Embryonic facial prominence (tissue), 1 donor: ENCODE measurements around the gene RANBP17.
"Not testable (repeated sequence)": the region's sequence is repeated elsewhere in the genome, so short reads cannot be mapped to it uniquely, and the experiment has no call there.

Experiments used
- DNase-seq: peaks from one replicate; pipeline ENCODE4 v3.0.0-alpha.2; 2016; ENCODE audit errors: extremely low spot score

The RANBP17 gene

DNA sequence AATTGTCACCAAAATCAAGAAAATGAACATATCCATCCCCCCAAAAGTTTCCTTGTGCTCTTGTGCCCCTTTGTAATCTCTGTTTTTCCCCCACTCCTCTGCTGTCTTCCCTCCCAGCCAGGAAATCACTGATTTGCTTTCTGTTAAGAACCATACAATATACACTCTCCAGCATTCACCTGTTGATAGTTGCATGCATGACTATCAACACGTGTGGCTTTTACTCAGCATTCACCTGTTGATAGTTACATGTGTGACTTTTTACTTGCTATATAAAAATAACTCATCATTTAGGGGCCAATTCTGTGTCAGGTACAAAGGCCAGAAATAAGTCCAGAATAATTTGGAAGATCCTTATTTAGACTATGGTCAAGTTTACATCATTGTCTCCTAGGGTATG lies 6.0 kb downstream of the RANBP17 start:
- DNase-seq, result no peak

DNA sequence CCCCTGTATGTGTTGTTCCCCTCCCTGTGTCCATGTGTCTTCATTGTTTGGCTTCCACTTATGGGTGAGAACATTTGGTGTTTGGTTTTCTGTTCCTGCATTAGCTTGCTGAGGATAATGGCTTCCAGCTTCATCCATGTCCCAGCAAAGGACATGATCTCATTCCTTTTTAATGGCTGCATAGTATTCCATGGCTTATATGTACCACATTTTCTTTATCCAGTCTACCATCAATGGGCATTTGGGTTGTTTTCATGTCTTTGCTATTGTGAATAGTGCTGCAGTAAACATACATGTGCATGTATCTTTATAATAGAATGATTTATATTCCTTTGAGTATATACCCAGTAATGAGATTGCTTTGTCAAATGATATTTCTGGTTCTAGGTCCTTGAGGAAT lies 8.6 kb downstream of the RANBP17 start:
- DNase-seq, result not testable (repeated sequence)

DNA sequence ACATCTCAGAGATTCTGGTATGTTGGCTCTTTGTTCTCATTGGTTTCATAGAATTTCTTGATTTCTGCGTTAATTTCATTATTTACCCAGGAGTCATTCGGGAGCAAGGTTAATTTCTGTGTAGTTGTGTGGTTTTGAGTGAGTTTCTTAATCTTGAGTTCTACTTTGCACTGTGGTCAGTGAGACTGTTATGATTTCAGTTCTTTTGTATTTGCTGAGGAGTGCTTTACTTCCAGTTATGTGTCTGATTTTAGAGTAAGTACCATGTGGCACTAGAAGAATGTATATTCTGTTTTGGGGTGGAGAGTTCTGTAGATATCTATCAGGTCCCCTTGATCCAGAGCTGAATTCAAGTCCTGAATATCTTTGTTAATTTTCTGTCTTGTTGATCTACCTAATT lies 12.2 kb downstream of the RANBP17 start:
- DNase-seq, result no peak

DNA sequence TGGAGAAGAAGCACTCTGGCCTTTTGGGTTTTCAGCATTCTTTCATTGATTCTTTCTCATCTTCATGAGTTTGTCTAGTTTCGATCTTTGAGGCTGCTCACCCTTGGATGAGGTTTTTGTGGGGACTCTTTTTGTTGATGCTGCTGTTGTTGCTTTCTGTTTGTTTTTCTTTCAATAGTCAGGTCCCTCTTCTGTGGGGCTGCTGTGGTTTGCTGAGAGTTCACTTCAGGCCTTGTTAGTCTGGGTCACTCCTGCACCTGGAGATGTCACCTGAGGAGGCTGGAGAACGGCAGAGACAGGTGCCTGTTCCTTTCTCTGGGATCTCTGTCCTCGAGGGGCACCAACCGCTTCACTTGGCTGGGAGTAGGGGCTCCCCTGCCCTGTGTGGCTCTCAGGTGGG lies 14.0 kb downstream of the RANBP17 start:
- no peak for DNase-seq

DNA sequence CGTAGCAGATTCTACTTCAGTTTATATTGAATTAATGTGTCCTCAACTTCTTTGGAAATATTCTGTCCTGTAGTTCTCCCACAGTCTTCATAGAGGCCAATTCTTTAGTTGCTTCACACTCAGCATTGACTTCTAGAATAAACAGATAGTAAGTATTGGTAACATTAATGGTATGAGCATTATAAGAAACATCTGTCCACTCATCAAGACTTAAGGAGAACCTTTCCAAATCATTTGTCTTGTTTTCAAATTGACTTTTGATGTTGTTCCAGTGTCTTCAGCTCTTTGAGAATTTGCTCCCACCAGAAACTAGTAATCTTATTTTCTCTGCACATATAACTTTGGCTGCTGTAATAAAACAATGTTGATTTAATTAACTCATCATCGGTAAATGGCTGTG lies 18.3 kb downstream of the RANBP17 start:
- no peak for DNase-seq

DNA sequence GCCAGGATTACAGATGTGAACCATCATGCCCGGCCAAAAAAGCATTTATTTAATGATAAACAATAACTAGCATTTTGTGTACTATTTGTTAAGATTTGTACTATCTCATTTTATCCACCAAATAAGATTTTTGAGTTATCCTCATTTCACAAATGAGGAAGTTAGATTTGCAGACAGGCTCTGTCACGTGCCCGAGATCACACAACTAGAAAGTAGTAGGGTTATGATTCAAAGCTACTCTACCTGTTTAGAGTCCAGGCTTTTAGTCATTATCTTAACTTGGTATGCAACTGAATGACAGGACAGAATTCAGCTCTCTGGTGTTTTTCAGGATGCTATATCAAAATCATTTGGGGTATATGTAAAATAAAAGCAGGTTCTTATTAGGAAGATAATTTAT lies 20.5 kb downstream of the RANBP17 start:
- no peak for DNase-seq

DNA sequence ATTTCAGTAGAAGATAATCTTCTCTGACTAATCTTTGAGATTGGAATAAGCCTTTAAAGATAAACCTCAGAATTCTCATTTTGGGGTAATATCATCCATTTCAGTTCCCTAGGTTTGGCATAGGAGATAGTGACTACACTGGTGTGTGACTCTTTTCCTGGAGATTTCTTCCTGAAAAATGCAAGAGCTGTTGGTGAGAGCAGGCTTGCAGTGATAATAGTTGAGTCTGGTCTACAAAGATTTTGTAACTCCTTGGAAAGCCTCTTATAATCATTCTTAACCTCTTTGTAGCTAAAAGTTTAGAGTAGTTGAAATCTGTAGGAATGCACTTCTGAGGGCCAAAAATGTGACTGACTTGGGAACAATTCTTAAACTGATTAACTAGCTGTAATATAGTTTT lies 23.4 kb downstream of the RANBP17 start:
- DNase-seq, result no peak

DNA sequence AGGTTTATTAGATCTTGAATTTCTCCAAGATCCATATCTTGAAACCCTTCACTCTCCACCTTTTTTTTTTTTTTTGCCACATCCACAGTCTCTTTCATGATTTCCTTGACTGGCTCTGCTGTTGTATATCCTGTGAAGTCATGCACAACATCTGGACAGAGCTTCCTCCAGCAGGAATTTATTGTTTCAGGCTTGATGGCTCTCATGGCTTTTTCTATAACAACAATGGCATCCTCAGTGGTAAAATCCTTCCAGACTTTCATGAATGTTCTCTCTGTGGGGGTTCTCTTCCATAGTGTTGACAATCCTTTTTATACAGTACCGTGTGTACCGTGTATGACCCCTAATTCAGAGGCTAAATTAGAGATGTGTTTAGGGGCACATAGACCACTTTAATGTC lies 24.0 kb downstream of the RANBP17 start:
- DNase-seq, result no peak

DNA sequence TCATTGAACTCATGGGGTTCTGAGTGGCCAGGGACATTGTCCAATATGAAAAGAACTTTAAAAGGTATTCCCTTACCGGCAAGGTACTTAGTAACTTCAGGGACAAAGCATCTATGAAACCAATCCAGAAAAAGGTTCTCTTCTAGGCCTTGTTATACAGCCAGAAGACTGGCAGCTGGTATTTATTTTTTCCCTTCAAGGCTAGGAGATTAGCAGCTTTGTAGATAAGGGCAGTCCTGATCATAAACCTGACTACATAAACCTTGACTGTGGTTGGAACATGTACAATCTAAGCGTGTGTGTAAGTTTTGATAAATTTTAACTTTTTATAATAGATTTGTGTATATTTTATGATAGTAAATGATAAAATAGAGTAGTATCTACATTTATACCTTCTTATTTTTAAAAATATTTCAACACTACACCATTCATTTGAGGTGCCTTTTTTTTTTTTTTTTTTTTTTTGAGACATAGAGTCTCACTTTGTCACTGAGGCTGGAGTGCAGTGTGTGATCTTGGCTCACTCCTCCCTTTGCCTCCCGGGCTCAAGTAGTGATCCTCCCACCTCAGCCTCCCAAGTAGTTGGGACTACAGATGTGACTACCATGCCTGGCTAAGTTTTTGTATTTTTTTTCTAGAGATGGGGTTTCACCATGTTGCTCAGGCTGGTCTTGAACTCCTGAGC lies 24.5 kb downstream of the RANBP17 start:
- DNase-seq, result no peak

DNA sequence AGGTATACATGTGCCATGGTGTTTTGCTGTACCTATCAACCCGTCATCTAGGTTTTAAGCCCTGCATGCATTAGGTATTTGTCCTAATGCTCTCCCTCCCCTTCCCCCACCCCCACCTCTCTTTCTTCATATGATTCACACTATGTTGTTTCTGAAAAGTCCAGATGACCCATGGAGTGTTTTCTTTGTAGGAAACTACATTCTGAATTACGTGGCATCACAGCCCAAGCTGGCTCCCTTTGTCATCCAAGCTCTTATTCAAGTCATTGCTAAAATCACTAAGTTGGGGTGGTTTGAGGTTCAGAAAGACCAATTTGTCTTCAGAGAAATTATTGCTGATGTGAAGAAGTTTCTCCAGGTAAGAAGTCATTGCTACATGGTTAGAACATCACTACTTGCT lies 30.4 kb downstream of the RANBP17 start:
- no peak for DNase-seq

DNA sequence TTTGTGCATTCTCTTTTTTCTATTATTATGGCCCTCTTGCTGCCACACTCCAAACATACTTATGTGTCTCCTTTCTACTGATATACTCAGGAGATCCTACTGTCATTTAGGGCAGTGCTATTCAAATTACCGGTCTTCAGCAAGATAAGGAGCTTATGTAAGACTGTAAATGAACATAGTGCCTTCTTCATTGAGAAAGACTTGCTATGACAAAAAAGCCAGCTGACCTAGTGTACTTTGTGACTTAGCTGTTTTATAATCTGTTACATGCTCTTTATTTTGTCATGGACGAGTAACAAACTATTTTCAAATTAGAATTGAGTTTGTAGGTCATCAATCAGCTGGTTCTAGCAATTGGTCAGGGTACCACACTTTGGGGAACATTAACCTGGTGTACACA lies 32.8 kb downstream of the RANBP17 start:
- no peak for DNase-seq

DNA sequence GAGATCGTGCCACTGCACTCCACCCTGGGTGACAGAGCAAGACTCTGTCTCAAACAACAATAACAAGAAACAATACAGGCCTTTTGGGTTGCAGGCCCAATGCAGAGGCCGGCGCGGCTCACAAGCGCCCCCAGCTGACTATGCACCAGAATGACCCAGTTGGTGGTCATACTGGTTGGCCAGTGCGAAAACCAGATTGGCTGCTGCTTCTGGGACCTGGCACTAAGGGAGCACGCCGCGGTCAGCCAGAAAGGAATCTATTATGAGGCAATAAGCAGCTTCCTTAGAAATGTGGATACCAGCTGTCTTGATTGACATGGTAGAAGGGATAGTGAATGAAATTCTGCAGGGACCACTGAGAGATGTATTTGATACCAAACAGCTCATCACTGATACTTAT lies 35.0 kb downstream of the RANBP17 start:
- no peak for DNase-seq

DNA sequence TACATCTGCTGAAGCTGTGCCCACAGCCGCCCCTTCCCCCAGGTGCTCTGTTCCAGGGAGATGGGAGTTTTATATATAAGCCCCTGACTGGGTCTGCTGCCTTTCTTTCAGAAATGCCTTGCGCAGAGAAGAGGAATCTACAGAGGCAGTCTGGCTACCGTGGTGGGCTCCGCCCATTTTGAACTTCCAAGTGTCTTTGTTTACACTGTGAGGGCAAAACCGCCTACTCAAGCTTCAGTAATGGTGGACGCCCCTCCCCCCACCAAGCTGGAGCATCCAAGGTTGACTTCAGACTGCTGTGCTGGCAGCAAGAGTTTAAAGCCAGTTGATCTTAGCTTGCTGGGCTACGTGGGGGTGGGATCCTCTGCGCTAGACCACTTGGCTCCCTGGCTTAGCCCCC lies 41.3 kb downstream of the RANBP17 start:
- DNase-seq, result no peak

DNA sequence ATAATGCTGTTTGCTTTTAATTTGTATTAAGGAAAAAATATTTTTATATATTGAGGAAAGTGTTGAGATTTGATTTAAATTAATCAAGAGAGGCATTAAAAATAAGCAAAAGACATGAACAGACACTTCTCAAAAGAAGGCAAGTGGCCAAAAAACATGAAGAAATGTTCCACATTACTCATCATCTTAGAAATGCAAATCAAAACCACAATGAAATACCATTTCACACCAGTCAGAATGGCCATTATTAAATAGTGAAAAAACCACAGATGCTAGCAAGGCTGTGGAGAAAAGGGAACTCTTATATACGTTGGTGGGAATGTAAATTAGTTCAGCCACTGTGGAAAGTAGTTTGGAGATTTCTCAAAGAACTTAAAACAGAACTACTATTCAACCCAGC lies 45.9 kb downstream of the RANBP17 start:
- DNase-seq, result no peak

DNA sequence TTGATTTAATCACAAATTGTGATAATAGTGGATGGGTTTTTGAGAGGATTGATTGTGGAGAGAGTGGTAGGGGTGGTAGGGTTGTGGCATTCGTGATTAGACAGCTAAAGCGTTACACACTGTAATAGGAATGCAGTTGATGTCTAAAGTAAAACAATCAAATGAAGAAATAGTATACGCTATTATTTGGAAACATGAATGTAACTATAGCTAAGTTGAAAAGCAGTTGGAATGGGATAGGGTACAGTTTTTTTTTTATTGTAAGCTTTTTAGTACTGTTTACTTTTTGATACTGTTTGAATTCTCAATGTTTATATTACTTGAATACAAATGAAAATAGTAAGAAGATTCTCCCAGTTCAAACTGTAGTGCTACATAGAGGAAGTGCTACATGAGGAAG lies 51.8 kb downstream of the RANBP17 start:
- DNase-seq, result no peak

DNA sequence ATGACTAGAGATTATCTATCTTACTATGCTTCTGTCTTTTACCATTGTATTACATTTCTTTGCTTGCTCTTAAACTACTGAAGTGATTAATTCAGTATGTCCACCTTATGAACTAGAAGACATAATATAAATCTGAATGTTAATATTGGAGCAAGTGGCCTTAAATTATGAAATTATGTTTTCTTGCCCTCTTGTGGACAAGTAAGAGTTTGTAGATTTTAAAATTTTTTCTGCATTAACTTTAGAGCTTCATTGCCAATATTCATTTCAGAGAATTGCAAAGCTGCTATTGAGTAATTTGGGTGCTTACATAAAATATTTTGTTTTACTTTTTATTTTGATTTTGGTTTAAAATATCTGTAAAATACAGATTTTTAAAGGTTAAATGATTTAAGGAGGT lies 55.3 kb downstream of the RANBP17 start:
- DNase-seq, result no peak

DNA sequence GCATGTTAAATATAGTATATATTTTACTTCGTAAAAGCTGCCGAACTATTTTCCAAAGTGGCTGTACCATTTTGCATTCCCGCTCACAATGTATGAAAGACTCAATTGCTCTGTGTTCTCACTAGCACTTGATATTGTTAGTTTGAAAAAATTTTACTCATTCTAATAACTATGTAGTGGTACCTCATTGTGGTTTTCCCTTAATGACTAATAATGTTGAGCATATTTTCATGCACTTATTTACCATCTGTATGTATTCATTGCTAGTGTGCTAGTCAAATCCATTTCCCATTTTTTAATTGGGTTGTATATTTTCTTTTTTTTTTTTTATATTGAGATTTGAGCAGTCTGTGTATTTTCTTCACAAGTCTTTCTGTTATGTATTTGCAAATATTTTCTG lies 58.4 kb downstream of the RANBP17 start:
- DNase-seq, result no peak

DNA sequence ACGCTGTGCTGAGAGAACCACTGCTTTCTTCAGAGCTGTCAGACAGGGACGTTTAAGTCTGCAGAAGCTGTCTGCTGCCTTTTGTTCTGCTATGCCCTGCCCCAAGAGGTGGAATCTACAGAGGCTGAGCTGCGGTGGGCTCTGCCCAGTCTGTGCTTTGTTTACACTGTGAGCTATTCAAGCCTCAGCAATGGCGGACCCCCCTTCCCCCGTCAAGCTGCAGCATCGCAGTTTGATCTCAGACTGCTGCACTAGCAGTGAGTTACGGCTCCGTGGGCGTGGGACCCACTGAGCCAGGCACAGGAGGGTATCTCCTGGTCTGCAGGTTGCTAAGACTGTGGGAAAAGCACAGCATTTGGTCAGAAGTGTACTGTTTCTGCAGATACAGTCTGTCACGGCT lies 60.5 kb downstream of the RANBP17 start:
- not testable (repeated sequence) for DNase-seq

DNA sequence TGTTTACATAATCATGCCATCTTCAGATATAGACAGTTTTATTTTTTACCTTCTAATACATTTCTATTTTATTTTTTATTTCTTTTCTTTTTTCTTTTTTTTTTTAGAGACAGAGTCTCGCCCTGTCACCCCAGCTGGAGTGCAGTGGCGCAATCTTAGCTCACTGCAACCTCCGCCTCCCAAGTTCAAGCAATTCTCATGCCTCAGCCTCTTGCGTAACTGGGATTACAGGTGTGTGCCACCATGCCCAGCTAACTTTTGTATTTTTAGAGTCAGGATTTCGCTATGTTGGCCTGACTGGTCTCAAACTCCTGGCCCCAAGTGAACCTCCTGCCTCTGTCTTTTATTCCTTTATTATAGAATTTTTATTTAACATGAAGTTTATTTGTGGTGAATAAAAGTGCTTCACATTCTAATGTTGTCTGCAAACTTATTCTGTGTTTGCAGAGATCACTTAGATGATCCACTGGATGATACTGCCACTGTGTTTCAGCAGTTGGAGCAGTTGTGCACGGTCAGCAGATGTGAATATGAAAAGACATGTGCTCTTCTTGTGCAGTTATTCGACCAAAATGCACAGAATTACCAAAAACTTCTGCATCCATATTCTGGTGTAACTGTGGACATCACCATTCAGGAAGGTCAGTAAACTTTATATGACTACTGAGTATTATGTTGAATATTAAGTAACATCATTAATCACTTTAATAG lies 62.2 kb downstream of the RANBP17 start:
- no peak for DNase-seq

DNA sequence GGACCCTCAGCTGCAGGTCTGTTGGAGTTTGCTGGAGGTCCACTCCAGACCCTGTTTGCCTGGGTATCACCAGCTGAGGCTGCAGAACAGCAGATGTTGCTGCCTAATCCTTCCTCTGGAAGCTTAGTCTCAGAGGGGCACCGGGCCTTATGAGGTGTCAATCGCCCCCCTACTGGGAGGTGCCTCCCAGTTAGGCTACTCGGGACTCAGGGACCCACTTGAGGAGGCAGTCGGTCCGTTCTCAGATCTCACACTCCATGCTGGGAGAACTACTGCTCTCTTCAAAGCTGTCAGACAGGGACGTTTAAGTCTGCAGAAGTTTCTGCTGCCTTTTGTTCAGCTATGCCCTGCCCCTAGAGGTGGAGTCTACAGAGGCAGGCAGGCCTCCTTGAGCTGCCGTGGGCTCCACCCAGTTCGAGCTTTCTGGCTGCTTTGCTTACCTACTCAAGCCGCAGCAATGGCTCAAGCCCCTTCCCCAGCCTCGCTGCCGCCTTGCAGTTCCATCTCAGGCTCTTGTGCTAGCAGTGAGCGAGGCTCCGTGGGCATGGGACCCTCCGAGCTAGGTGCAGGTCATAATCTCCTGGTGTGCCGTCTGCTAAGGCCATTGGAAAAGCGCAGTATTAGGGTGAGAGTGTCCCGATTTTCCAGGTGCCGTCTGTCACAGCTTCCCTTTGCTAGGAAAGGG lies 73.9 kb downstream of the RANBP17 start:
- not testable (repeated sequence) for DNase-seq

DNA sequence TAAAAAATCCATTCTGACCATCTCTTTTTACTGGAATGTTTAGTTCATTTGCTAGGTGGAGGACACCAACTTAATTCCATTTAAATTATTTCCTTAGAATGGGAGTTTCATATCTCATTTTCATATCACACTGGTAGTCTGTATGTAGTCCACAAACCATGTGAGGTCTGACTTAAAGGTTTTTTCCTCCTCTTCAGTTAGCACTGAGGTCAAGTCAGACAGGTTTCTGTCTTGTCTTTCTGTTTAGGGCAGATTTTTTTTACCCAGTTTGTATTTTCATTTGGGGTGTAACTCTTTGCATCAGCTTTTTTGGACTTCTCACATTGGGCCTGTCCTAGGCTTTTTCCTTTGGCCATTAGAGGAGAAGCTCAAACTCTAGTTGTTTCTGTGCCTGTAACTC lies 75.3 kb downstream of the RANBP17 start:
- DNase-seq, result no peak

DNA sequence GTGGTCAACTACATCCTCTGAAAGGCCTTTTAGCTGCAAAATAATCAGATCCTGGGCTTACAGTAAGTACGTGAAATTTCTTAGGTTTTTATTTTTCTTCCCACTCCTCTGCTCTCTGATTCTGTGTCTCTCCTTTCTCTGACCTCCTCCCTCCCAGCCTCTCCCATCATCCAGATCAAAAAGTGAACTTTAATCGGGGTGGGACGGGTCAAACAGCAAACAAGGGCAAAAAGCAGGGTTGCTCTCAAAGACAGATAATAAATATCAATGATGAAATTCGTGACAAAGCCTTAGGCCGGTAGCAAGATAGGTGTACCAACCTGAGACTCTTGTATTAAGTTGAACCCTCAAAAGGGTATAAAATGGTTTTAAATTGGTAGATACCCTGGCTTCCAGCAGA lies 76.1 kb downstream of the RANBP17 start:
- no peak for DNase-seq

DNA sequence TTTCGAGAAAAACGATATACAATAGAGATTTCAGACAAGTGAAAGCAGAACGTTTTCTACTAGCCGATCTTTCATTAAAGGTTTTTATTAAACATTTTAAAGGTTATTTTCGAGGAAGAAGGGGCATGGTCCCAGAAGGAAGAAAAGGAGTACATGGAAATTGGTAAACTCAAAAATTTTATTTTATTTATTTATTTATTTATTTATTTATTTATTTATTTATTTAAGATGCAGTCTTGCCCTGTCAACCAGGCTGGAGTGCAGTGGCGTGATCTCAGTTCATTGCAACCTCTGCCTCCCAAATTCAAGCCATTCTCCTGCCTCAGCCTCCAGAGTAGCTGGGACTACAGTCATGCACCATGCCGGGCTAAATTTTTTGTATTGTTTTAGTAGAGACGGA lies 77.4 kb downstream of the RANBP17 start:
- DNase-seq, result no peak
